Measurements from ENCODE around the gene CPT1A.

CPT1A gene

DNA sequence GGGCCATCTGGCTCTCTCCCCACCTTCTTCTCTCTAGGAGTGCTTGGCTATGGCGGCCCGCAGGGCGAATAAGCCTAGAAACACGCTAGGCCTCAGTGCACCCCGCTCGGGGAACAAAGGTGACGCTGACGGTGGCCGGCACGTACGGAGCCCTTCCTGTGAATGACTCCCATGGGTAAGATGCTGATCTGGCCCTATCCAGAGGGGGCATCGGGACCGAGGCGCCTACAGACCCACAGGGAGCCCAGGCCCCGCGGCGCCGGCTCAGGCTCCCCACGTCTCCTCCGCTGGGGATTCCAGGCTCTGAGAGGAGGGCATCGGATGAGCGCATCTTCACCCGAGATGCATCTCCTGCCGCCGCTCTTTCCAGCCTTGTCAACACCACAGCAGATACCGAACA lies 59.0 kb downstream of the CPT1A start:
- Histone ChIP-seq H2AFZ (ENCODE audit: low read depth) (no peak overlapping the region), H3K79me2 (ENCODE audit: insufficient read depth, low read depth) (no peaks in the 10 kb centered on the region), H3K36me3 (ENCODE audit: insufficient read depth) (no peaks in the 10 kb centered on the region; the same call in 1 of the 2 replicates), H4K20me1 (ENCODE audit: insufficient read depth) (no peaks in the 10 kb centered on the region), H3K27me3 (ENCODE audit: insufficient read depth, low read depth) (no peaks in the 10 kb centered on the region), H3K27ac (no peak overlapping the region), H3K4me1 (ENCODE audit: low read depth, poor library complexity, severe bottlenecking) (no peaks in the 10 kb centered on the region), H3K4me3 (IDR thresholded peaks at IDR 0.05; ENCODE audit: insufficient read depth, low read depth, low read length) (no peak overlapping the region), H3K4me2 (no peak overlapping the region), H3K9ac (no peak overlapping the region)
- TF ChIP-seq, protein P1, sequence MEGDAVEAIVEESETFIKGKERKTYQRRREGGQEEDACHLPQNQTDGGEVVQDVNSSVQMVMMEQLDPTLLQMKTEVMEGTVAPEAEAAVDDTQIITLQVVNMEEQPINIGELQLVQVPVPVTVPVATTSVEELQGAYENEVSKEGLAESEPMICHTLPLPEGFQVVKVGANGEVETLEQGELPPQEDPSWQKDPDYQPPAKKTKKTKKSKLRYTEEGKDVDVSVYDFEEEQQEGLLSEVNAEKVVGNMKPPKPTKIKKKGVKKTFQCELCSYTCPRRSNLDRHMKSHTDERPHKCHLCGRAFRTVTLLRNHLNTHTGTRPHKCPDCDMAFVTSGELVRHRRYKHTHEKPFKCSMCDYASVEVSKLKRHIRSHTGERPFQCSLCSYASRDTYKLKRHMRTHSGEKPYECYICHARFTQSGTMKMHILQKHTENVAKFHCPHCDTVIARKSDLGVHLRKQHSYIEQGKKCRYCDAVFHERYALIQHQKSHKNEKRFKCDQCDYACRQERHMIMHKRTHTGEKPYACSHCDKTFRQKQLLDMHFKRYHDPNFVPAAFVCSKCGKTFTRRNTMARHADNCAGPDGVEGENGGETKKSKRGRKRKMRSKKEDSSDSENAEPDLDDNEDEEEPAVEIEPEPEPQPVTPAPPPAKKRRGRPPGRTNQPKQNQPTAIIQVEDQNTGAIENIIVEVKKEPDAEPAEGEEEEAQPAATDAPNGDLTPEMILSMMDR (conservative IDR thresholded peaks at IDR 0.05; ENCODE audit: low read depth, low read length), result no peak

DNA sequence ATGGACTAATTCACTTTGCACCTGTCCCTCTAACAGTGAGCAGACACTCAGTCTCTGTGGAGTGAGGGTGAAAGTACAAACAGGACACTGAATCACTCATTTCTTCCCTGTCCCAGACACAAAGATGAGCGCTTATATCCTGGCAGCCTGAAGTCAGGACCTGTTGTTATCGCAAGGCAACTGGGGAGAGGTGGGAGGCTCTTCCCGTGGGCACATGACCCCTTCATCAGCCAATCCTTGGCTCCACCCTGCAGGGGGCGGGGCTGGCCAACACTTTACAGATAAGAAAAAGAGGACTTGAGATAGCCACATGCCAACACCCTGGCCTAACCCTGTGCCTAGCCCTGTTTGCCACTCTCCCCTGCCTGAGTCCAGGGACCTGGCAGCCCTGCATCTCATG lies 60.9 kb downstream of the CPT1A start:
- H3K9ac ChIP-seq, result no peak overlapping the region
- H3K36me3 ChIP-seq (ENCODE audit: insufficient read depth), result no peaks in the 10 kb centered on the region; the same call in 1 of the 2 replicates
- no peak overlapping the region for H3K4me2 ChIP-seq
- H3K27ac ChIP-seq, result no peak overlapping the region
- H3K4me1 ChIP-seq (ENCODE audit: low read depth, poor library complexity, severe bottlenecking), result no peaks in the 10 kb centered on the region
- TF ChIP-seq, protein P1 (conservative IDR thresholded peaks at IDR 0.05; ENCODE audit: low read depth, low read length), result no peak
- no peak overlapping the region for H3K4me3 ChIP-seq (IDR thresholded peaks at IDR 0.05; ENCODE audit: insufficient read depth, low read depth, low read length)
- H3K79me2 ChIP-seq (ENCODE audit: insufficient read depth, low read depth), result no peaks in the 10 kb centered on the region
- no peak overlapping the region for H2AFZ ChIP-seq (ENCODE audit: low read depth)
- H3K27me3 ChIP-seq (ENCODE audit: insufficient read depth, low read depth), result no peaks in the 10 kb centered on the region
- H4K20me1 ChIP-seq (ENCODE audit: insufficient read depth), result no peaks in the 10 kb centered on the region

DNA sequence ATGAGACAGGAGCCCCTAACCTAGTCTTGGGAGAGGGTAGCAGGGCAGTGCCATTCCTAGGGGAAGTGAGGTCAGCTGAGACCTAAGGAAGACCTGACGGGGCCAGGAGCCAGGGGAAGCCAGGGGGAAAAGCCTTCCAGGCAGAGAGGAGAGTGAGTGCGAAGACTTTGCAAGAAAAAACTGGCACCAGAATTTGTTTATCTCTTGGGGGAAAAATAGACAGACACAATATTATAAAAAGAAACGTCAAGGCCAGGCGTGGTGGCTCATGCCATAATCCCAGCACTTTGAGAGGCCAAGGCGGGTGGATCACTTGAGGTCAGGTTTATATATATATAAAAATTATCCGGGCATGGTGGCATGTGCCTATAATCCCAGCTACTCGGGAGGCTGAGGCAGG lies 63.5 kb downstream of the CPT1A start:
- no peaks in the 10 kb centered on the region for H4K20me1 ChIP-seq (ENCODE audit: insufficient read depth)
- no peak overlapping the region for H3K4me2 ChIP-seq
- TF ChIP-seq, protein P1 (conservative IDR thresholded peaks at IDR 0.05; ENCODE audit: low read depth, low read length), result no peak
- no peaks in the 10 kb centered on the region for H3K27me3 ChIP-seq (ENCODE audit: insufficient read depth, low read depth)
- no peaks in the 10 kb centered on the region for H3K79me2 ChIP-seq (ENCODE audit: insufficient read depth, low read depth)
- H3K27ac ChIP-seq, result no peak overlapping the region
- no peaks in the 10 kb centered on the region; the same call in 1 of the 2 replicates for H3K36me3 ChIP-seq (ENCODE audit: insufficient read depth)
- H3K4me3 ChIP-seq (IDR thresholded peaks at IDR 0.05; ENCODE audit: insufficient read depth, low read depth, low read length), result no peak overlapping the region
- H3K9ac ChIP-seq, result no peak overlapping the region
- H3K4me1 ChIP-seq (ENCODE audit: low read depth, poor library complexity, severe bottlenecking), result no peaks in the 10 kb centered on the region
- no peak overlapping the region for H2AFZ ChIP-seq (ENCODE audit: low read depth)

DNA sequence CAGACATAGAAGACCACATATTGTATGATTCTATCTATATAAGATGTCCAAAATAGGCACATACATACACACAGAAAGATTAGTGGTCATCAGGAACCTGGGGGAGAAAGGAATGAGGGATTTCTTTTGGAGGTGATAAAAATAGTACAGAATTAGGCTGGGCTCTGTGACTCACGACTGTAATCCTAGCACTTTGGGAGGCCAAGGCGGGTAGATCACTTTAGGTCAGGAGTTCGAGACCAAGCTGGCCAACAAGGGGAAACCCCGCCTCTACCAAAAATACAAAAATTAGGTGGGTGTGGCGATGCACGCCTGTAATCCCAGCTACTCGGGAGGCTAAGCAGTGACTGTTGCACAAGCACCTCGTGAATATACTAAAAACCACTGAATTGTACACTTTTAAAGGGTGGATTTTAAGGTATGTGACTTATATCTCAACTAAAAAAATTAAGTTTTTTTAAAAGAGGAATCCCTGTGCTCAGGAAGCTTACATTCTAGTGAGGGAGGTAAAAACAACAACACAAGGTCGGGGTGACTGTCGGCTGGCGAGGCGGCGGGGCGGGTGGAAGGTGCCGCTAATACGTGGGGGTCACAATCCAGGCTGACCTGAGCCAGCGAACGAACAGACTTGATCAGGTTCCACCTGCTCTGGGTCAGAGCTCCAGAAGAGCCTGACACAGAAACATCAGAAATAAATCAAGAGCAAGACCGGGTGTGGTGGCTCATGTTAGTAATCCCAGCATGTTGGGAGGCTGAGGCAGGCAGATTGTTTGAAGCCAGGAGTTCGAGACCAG lies 65.1 kb downstream of the CPT1A start:
- H3K79me2 ChIP-seq (ENCODE audit: insufficient read depth, low read depth), result no peaks in the 10 kb centered on the region
- TF ChIP-seq, protein P1 (conservative IDR thresholded peaks at IDR 0.05; ENCODE audit: low read depth, low read length), result no peak
- no peak overlapping the region for H3K27ac ChIP-seq
- H3K9ac ChIP-seq, result no peak overlapping the region
- H4K20me1 ChIP-seq (ENCODE audit: insufficient read depth), result no peaks in the 10 kb centered on the region
- no peak overlapping the region for H2AFZ ChIP-seq (ENCODE audit: low read depth)
- H3K36me3 ChIP-seq (ENCODE audit: insufficient read depth), result no peaks in the 10 kb centered on the region; the same call in 1 of the 2 replicates
- no peak overlapping the region for H3K4me3 ChIP-seq (IDR thresholded peaks at IDR 0.05; ENCODE audit: insufficient read depth, low read depth, low read length)
- H3K4me1 ChIP-seq (ENCODE audit: low read depth, poor library complexity, severe bottlenecking), result no peaks in the 10 kb centered on the region
- no peaks in the 10 kb centered on the region for H3K27me3 ChIP-seq (ENCODE audit: insufficient read depth, low read depth)
- no peak overlapping the region for H3K4me2 ChIP-seq
